Activated T-cell treated with anti-CD3 and anti-CD28 coated beads, Interleukin-2, amount 50 U/mL, for 1 hour (primary cell): ENCODE measurements around the gene KHK.

Experiments used
- DNase-seq: peaks from one replicate; pipeline ENCODE4 v3.0.0-alpha.2; 2020

Gene KHK

DNA sequence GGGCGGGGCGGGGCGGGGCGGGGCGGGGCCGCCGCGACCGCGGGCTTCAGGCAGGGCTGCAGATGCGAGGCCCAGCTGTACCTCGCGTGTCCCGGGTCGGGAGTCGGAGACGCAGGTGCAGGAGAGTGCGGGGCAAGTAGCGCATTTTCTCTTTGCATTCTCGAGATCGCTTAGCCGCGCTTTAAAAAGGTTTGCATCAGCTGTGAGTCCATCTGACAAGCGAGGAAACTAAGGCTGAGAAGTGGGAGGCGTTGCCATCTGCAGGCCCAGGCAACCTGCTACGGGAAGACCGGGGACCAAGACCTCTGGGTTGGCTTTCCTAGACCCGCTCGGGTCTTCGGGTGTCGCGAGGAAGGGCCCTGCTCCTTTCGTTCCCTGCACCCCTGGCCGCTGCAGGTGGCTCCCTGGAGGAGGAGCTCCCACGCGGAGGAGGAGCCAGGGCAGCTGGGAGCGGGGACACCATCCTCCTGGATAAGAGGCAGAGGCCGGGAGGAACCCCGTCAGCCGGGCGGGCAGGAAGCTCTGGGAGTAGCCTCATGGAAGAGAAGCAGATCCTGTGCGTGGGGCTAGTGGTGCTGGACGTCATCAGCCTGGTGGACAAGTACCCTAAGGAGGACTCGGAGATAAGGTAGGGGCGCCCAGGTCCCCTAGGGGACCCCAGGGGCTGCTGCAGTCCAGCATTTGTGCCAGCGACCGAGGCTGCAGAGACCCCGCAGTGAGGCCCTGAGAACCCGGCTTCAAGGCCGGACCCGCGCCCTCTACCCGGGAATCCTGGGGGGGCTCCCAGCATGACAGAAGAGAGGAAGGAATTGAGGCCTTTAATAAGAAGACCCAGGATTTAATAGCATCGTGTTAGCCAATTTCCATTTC is at the start of gene KHK:
Gene KHK, plus strand, starts transcription at position 49 of the 870 bp plus-strand sequence. Its CDS starts 488 bp downstream, at position 537.
- DNase-seq = no peak

- DNase-seq = no peak
Observed at GRCh38 chr2:27038012-27038411, 48.6 kb upstream of the KHK start.

DNA sequence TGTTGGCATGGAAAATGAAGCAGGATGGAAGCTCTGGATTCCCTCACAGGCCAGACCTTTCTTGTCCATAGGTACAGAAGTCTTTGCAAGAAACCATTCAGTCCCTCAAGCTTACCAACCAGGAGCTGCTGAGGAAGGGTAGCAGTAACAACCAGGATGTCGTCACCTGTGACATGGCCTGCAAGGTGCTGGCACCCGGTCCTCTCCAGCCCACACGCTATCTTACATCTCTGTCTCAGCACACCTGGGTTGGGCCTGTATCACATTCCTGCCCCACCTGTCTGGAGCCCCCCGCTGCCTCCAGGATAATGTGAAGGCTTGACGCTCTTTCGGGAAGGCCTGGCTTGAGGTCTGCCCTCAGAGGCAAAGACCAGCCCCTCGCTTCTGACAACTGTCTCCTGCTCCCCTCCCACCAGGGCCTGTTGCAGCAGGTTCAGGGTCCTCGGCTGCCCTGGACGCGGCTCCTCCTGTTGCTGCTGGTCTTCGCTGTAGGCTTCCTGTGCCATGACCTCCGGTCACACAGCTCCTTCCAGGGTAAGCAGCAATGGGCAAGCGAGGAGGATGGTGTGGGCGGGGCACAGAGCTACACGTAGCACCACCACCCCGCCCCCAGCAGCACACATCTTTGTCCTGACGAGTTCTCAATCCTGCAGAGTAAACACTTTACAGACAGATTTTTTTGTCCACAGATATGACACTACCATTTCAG is 47.8 kb upstream of the KHK start:
- DNase-seq = no peak

GRCh38 chr2:27039426-27039825 is 47.1 kb upstream of the KHK start:
- no peak for DNase-seq

DNA sequence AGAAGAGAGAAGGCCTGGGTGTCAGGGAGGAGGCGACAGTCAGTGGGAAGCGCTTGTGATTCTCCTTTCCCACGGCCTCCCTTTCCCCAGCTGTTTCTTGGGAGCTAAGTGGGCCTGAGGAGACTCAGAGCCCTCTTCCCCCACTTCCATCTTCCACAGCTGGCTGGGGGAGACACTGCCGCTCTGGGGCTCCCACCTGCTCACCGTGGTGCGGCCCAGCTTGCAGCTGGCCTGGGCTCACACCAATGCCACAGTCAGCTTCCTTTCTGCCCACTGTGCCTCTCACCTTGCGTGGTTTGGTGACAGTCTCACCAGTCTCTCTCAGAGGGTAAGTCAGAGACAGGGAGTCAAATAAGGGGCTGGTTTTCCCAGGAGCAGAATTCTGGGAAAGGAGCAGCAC is 46.7 kb upstream of the KHK start:
- no peak for DNase-seq

DNA sequence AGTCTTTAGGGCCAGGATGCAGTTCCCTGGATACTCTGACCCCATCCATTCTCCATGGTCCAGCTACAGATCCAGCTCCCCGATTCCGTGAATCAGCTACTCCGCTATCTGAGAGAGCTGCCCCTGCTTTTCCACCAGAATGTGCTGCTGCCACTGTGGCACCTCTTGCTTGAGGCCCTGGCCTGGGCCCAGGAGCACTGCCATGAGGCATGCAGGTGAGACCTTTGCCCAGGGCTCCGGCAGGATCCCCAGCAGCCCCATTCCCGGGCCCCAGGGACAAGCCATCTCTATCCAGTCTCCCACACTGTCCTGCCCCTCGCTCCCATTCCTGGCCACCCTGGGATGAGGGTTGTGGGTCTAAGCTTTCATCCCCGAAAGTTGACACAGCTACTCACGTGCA is 46.3 kb upstream of the KHK start:
- DNase-seq = no peak

DNA sequence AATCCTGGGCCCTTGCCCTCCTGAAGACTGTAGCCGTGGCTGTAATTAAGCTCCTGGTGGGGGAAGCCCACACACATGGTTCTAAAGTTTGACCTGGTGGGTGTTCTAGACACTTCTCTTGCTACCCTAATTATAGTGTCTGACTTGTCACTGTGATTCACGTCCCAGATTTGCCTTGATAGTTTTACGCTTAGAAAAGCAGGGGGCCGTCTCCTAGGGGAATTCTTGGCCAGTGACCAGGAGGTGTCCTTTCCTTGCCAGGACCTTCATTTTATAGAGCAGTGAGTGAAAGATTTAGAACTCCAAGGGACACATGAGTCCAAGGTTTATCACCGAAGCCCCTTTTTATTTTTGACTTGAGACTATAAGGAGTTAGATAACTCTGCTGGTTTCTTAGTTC is 44.8 kb upstream of the KHK start:
- no peak for DNase-seq

DNA sequence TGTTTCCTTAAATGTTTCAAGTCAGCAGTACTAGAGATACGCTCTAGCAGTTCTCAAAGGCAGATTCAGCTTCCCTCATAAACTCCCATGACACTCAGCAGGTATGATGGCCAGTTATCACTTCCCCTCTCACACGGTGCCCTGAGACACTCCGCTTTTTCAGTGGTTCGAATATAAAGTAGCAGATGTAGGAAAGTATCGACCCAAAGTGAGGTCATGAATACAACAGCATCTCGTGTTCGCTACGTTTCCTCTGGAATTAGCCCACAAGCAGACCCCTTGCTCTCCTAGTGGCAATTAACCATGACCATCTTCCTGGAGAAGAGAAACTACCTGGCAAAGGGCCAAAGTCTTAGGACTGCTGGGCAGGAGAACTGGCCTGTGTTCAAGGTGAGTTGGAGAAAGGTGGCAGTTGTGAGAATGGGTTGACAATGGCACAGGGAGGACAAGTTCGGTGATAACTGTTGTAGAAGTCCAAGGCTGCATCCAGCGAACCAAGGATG is 44.4 kb upstream of the KHK start:
- no peak for DNase-seq

GRCh38 chr2:27042985-27043634 is 43.5 kb upstream of the KHK start:
- no peak for DNase-seq

GRCh38 chr2:27049422-27050280 is 36.9 kb upstream of the KHK start:
- DNase-seq = no peak

DNA sequence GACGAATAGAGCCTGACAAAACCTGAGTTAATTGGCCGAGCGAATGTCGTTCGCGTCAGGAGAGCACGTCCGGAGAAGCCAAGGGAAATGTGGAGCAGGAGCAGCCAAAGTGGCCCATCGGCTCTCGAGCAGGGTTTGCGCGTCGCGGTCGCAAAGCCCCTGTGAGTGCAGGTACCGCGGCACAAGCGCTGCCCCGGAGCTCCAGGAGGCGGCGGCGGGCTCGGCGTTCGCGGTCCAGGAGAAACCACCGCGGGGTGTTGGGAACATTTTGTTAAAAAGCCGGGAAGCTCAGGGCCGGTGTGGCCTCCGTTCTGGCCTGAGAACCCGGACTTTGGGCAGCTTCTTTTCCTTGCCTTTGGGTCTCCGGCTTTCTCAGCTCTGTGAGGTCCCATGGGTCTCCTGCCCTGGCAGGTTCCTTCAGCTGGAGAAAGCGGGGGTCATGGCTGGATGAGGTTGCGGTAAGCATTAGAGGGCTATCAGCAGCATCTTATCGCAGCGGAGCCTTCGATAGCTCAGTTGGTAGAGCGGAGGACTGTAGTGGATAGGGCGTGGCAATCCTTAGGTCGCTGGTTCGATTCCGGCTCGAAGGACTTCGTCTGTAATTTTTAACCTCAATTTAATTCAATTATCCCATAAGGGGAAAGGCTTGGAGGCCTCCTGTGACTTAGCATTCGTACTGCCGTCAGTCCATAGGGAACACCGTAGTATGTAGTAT is 36.1 kb upstream of the KHK start:
- peak; percentile 96 for DNase-seq

DNA sequence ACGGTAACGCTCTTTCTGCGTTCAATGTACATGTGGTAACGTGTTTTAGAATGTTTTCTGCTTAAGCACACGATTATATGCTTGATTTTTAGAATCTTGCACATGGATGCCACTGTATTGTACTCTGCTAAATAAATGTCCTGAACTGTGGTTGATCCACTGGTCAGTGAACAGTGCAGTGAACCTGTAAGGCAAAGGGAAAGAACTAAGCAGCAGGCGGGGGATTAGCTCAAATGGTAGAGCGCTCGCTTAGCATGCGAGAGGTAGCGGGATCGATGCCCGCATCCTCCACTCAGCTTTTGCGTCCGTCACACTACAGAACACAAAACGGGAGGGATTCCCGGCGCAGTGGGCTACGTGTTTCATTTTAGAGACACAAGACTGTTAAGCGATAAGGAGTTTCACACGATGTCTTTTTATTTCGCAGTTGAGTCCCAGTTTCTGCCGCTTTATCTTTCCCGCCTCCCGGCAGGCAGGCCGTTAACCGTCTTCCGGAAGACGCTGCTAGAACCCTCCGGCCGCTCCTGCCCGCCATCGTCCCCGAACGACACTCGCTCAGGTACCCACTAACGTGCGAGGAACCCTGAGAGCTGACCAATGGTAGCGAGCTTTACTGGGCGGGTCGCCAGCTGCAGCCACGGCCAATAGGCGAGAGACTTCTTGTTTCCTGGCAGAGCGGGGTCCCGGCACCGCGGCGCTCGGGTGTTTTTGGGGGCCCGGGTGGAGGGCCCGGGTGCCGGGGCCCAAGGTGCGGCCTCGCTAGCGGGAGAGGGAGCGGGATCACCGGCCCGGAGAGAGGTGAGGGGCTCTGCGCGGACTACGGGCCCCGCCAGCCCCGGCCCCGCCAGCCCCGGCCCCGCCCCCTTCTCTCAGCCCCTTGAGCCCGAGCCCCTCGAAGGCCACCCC is 35.3 kb upstream of the KHK start, which contains the start of gene AGBL5:
Gene AGBL5, plus strand, starts transcription at position 673 of the 906 bp plus-strand sequence. CDS start 1,291 bp downstream, outside the sequence.
- DNase-seq = peak; percentile 99

DNA sequence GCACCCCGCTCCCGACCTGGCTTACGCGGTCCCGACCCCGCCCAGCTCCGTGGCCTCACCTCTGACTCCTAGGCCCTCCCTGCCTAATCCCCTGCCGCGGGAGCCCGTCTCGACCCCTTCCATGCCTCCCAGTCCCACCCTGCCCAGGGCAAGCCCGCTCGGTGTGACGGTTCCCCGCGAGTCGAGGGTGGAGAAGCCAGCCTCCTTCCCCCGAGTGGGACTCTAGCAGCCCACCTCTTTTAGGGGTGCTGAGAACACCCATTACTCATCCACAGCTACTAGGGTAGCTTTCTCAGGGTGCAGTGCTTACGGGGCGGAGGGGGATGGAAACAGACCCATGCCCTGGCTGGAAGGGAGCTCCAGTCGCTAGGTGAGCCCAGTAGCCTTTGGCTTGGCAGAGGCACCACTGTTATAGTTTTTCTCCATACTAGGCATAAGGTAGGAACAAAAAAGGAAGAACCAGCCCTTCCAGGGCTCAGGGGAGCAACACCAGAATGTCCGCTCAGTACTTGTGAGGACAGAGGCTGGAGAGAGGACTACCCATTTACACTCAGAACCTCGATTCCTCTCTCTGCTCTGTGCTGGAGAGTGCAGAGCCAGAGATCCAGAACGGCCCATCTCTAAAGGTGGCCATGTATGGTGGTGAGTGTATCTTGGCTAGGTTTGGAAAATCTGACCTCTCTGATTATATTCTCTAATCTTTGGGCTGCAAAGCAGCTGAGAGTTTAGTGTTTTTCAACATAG is 34.5 kb upstream of the KHK start:
- no peak for DNase-seq

- DNase-seq = no peak
Observed at GRCh38 chr2:27053321-27053720, 33.3 kb upstream of the KHK start.

DNA sequence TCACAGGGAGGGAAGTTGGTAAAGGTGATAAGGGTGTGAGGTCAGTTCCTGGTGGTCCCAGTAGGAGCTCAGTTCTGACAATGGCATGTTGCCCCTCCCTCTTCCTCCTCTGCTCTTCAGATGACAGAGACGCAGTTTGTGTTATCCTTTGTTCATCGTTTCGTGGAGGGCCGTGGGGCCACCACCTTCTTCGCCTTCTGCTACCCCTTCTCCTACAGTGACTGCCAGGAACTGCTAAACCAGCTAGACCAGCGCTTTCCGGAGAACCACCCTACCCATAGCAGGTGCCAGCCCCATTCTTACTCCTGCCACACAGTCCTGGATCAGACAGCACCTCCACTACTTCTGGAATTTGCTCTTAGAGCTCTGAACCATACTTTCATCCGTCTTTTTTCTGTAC is 32.8 kb upstream of the KHK start:
- no peak for DNase-seq

- no peak for DNase-seq
Observed at GRCh38 chr2:27054721-27055120, 31.9 kb upstream of the KHK start.

DNA sequence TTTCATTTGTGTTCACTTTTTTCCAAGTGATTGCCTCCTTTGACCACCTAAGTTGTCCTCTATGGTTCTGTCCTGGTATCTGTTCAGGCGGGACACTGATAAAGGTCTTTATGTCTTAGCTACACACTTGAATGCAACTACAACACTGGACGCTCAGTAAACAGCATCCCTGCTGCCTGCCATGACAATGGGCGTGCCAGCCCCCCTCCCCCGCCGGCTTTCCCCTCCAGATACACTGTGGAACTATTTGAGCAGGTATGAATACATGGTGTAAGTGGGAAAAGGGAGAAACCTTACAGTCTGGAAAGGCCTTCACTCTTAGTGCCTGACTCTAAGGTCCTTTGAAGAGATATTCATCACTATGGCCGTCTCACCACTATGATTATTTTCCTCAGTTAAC is 29.4 kb upstream of the KHK start:
- DNase-seq = no peak

- no peak for DNase-seq
Observed at GRCh38 chr2:27058210-27058609, 28.4 kb upstream of the KHK start.

- no peak for DNase-seq
Observed at GRCh38 chr2:27059141-27059820, 27.3 kb upstream of the KHK start.
